K562 (cell line): ENCODE results near the gene WDR1. TPM values are rescaled to one million over a fixed set of nuclear protein-coding genes. Genes with fewer than 3 reads are reported as not detected.

Experiments
- ETV1 ChIP-seq: fragments of 450-650 bp; conservative IDR thresholded peaks from 2 replicates; pipeline ENCODE4 v1.6.1; 2016; ENCODE audit warnings: missing genetic modification characterization, control low read depth, low read depth, missing compliant biosample characterization
- RFX1 ChIP-seq: fragments of 450-650 bp; IDR thresholded peaks from 2 replicates; pipeline ENCODE4 v1.6.1; 2016; ENCODE audit warnings: mild to moderate bottlenecking, moderate library complexity
- polyA plus RNA-seq, 8 experiments: library from polyadenylated mRNA; depleted of rRNA in 4 of 8; stranded (reverse) in 5 of 8; unstranded in 3 of 8; fragments of >200 nt; fragmentation: Nextera tagmentation in 2 of 8; fragmentation: Illumina TruSeq in 1 of 8; extraction: Ambion mirVana in 2 of 8; extraction: Trizol in 1 of 8; gene quantifications; 2 replicates each; pipeline versions ENCODE4 v1.2.1 to v1.2.3, GENCODE V29; 2011 to 2014; ENCODE audit warnings: inconsistent platforms in 1 of 8, missing spikeins in 1 of 8
- total RNA-seq, 7 experiments: library from RNA; depleted of rRNA in 6 of 7; stranded (reverse); fragments of >200 nt in 6 of 7; fragmentation: Illumina TruSeq in 2 of 7; extraction: Trizol in 2 of 7; gene quantifications; 2 replicates each; pipeline versions ENCODE4 v1.2.1 to v1.2.3, GENCODE V29; 2011 to 2021; ENCODE audit warnings: low replicate concordance in 1 of 7
- TF ChIP-seq, protein P1 (sequence below): fragments of 200-800 bp; sonication (Bioruptor generic); IDR thresholded peaks from 2 replicates; pipeline ENCODE4 v1.6.1; 2016; ENCODE audit warnings: missing genetic modification characterization, missing compliant biosample characterization
- TF ChIP-seq, protein P2 (sequence below): fragments of 150-350 bp; conservative IDR thresholded peaks from 2 replicates; pipeline ENCODE4 v1.6.1; 2014; ENCODE audit warnings: low read length

WDR1 gene
- total and polyA plus RNA-seq, 9 of the 15 experiments (the other 6 are each of a cell fraction or from before 2014, with no cell fraction given): 16.1 to 213 (median 125) TPM

DNA sequence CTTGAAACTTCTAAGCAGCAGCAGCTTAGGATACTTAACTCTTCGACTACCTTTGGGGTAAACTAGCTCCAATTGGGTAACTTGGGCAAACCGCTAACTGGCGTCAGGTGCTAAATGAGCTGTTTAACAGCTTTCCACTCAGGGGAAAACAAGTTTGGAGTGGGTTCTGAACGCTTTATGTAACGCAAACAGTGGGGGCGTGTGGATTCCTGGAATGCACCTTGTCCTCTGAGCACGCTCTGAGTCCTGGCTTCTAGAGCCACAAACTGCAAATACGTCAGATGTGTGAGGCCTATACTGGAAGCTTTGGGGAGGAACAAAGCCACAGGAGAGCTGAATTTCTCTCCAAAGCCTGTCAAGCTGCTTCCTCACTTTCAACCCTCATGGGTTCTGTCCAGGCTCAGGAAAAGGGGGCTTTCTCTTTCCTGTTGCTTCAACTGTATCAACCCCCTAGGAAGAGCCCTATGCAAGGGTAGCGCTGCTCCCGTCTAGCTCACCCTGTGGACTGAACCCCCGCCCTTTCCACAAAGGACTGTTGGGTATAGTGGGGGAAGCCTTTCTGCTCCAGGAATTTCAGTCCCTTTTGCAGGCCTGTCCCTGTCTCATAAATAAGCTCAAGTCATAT lies 4.5 kb upstream of the WDR1 start (continued):
- TF ChIP-seq, protein P1, sequence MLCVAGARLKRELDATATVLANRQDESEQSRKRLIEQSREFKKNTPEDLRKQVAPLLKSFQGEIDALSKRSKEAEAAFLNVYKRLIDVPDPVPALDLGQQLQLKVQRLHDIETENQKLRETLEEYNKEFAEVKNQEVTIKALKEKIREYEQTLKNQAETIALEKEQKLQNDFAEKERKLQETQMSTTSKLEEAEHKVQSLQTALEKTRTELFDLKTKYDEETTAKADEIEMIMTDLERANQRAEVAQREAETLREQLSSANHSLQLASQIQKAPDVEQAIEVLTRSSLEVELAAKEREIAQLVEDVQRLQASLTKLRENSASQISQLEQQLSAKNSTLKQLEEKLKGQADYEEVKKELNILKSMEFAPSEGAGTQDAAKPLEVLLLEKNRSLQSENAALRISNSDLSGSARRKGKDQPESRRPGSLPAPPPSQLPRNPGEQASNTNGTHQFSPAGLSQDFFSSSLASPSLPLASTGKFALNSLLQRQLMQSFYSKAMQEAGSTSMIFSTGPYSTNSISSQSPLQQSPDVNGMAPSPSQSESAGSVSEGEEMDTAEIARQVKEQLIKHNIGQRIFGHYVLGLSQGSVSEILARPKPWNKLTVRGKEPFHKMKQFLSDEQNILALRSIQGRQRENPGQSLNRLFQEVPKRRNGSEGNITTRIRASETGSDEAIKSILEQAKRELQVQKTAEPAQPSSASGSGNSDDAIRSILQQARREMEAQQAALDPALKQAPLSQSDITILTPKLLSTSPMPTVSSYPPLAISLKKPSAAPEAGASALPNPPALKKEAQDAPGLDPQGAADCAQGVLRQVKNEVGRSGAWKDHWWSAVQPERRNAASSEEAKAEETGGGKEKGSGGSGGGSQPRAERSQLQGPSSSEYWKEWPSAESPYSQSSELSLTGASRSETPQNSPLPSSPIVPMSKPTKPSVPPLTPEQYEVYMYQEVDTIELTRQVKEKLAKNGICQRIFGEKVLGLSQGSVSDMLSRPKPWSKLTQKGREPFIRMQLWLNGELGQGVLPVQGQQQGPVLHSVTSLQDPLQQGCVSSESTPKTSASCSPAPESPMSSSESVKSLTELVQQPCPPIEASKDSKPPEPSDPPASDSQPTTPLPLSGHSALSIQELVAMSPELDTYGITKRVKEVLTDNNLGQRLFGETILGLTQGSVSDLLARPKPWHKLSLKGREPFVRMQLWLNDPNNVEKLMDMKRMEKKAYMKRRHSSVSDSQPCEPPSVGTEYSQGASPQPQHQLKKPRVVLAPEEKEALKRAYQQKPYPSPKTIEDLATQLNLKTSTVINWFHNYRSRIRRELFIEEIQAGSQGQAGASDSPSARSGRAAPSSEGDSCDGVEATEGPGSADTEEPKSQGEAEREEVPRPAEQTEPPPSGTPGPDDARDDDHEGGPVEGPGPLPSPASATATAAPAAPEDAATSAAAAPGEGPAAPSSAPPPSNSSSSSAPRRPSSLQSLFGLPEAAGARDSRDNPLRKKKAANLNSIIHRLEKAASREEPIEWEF (CRISPR knock-in tag): no peak
- TF ChIP-seq, protein P2, sequence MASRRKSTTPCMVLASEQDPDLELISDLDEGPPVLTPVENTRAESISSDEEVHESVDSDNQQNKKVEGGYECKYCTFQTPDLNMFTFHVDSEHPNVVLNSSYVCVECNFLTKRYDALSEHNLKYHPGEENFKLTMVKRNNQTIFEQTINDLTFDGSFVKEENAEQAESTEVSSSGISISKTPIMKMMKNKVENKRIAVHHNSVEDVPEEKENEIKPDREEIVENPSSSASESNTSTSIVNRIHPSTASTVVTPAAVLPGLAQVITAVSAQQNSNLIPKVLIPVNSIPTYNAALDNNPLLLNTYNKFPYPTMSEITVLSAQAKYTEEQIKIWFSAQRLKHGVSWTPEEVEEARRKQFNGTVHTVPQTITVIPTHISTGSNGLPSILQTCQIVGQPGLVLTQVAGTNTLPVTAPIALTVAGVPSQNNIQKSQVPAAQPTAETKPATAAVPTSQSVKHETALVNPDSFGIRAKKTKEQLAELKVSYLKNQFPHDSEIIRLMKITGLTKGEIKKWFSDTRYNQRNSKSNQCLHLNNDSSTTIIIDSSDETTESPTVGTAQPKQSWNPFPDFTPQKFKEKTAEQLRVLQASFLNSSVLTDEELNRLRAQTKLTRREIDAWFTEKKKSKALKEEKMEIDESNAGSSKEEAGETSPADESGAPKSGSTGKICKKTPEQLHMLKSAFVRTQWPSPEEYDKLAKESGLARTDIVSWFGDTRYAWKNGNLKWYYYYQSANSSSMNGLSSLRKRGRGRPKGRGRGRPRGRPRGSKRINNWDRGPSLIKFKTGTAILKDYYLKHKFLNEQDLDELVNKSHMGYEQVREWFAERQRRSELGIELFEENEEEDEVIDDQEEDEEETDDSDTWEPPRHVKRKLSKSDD: no peak
- TF ChIP-seq ETV1 (no peak), RFX1 (no peak)
- TF ChIP-seq, all 486 proteins: peak for 0
